HG03457 (cell line): Measurements from ENCODE around the gene ALKBH1.

ENCODE experiments used
- ATAC-seq: cut with Tn5 transposase; IDR thresholded peaks from one replicate; pipeline ENCODE4 v1.9.1; 2021; ENCODE audit warnings: moderate number of reproducible peaks; ENCODE audit not compliant: unreplicated experiment

ALKBH1 gene

GRCh38 chr14:77625360-77625759, 82.5 kb downstream of the ALKBH1 start:
- ATAC-seq: no peak

- ATAC-seq: no peak
Measured at GRCh38 chr14:77623201-77623600, 84.6 kb downstream of the ALKBH1 start.
